ENCODE measurements around the gene CRB2.

GRCh38 chr9:123361731-123362510, 5.9 kb downstream of the CRB2 start:
- TF ChIP-seq POLR2A (IDR thresholded peaks at IDR 0.05), result no peak
- TF ChIP-seq CTCF (IDR thresholded peaks at IDR 0.05), result no peak
- TF ChIP-seq POLR2AphosphoS5 (IDR thresholded peaks at IDR 0.05; ENCODE audit: insufficient read depth in 1 of 2, low read depth in 1 of 2), result no peak
